ENCODE measurements around the gene ARPC3. TPM values are rescaled to one million over a fixed set of nuclear protein-coding genes. Genes with fewer than 3 reads are reported as not detected.
A peak's percentile ranks its signal among the peaks of the same experiment; 100 is the strongest.
"Not testable (repeated sequence)": the region's sequence is repeated elsewhere in the genome, so short reads cannot be mapped to it uniquely, and the experiment has no call there.

Gene ARPC3
- total RNA-seq, 1 experiment from 2014 or later: 302 TPM

DNA sequence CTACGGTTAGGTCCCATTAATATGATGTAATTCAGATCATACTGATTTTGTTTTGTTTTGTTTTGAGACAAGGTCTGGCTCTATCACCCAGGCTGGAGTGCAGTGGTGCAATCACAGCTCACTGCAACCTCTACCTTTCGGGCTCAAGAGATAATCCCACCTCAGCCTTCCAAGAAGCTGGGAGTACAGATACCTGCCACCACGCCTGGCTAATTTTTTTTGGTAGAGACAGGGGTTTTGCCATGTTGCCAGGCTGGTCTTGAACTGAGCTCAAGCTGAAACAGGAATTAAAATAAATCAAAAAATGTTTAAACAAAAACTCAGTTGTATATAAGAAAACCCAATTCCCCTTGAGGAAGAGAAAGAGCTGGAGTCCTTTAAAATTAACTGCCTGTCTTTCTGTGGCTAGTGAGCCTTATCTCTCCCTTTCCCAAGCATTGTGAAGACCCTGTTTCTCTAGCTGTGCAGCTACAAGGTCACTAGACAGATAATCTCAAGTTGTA, 28.9 kb downstream of the ARPC3 start:
- no peak overlapping the region for H3K4me3 Mint-ChIP-seq (ENCODE audit: unreplicated experiment)
- TF ChIP-seq CTCF (IDR thresholded peaks at IDR 0.05; ENCODE audit: insufficient read depth in 1 of 2, low read depth in 1 of 2, low read length in 1 of 2, severe bottlenecking in 1 of 2, unreplicated experiment in 1 of 2): no peak
- no peaks in the 10 kb centered on the region for H3K4me1 ChIP-seq
- no peaks in the 10 kb centered on the region for H3K9me3 Mint-ChIP-seq (ENCODE audit: unreplicated experiment)
- BruUV-seq (replicated peaks): no TSS peak
- no peak overlapping the region for H3K27ac Mint-ChIP-seq (ENCODE audit: unreplicated experiment)
- intact Hi-C loops (cut with micrococcal nuclease; ENCODE audit: unreplicated experiment): no loop called here
- H3K36me3 Mint-ChIP-seq (ENCODE audit: insufficient read depth, unreplicated experiment): peaks cover 8% of the 10 kb centered on the region
- H3K36me3 ChIP-seq (ENCODE audit: control insufficient read depth, insufficient read depth, low read length): no peaks in the 10 kb centered on the region
- no peaks in the 10 kb centered on the region for H3K9me3 ChIP-seq
- ChIA-PET CTCF (interaction anchor here (1.4 kb wide), 1 partner anchor 10 kb away, joined by 8 read pairs; no protein-coding TSS in a partner anchor), POLR2A (no interaction called here)
- no peak overlapping the region for H3K4me3 ChIP-seq (ENCODE audit: low read depth, low read length)
- H3K27me3 ChIP-seq (replicated peaks; ENCODE audit: control insufficient read depth, insufficient read depth, low read length): no peaks in the 10 kb centered on the region
- no peak for DNase-seq
- no peaks in the 10 kb centered on the region for H3K27me3 Mint-ChIP-seq (ENCODE audit: insufficient read depth, unreplicated experiment)
- peaks cover 5% of the 10 kb centered on the region for H3K4me1 Mint-ChIP-seq (ENCODE audit: low read depth, unreplicated experiment)

- H3K4me1 Mint-ChIP-seq (ENCODE audit: low read depth, unreplicated experiment); H3K4me3 ChIP-seq (ENCODE audit: low read depth, low read length); H3K9me3 Mint-ChIP-seq (ENCODE audit: unreplicated experiment); BruUV-seq (replicated peaks); H3K36me3 ChIP-seq (ENCODE audit: control insufficient read depth, insufficient read depth, low read length); H3K27me3 Mint-ChIP-seq (ENCODE audit: insufficient read depth, unreplicated experiment); POLR2A ChIA-PET; DNase-seq; H3K27me3 ChIP-seq (replicated peaks; ENCODE audit: control insufficient read depth, insufficient read depth, low read length); H3K4me1 ChIP-seq; intact Hi-C loops (cut with micrococcal nuclease; ENCODE audit: unreplicated experiment); H3K4me3 Mint-ChIP-seq (ENCODE audit: unreplicated experiment); H3K9me3 ChIP-seq; H3K27ac Mint-ChIP-seq (ENCODE audit: unreplicated experiment); H3K36me3 Mint-ChIP-seq (ENCODE audit: insufficient read depth, unreplicated experiment): not testable (repeated sequence)
- CTCF ChIA-PET: interaction anchor here (1.4 kb wide), 1 partner anchor 11 kb away, joined by 8 read pairs; no protein-coding TSS in a partner anchor
Observed at GRCh38 chr12:110420644-110421043, 29.5 kb downstream of the ARPC3 start.

DNA sequence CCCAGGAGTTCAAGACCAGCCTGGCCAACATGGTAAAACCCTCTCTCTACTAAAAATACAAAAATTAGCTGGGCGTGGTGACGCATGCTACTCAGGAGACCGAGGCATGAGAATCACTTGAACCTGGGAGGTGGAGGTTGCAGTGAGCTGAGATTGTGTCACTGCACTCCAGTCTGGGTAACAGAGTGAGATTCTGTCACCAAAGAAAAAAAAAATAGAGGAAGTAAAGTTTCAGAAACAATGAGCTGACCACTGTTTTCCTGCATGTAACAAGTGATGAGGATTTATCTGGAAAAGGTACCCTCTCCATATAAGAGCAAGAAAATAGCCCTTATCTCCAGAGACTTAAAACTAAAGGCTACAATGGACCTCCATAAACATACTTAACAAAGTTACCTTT, 33.0 kb downstream of the ARPC3 start:
- H3K4me3 Mint-ChIP-seq (ENCODE audit: unreplicated experiment): peak overlapping the region; percentile 60
- H3K27ac Mint-ChIP-seq (ENCODE audit: unreplicated experiment); intact Hi-C loops (cut with micrococcal nuclease; ENCODE audit: unreplicated experiment); H3K4me1 ChIP-seq; H3K4me3 ChIP-seq (ENCODE audit: low read depth, low read length); H3K27me3 Mint-ChIP-seq (ENCODE audit: insufficient read depth, unreplicated experiment); POLR2A ChIA-PET; H3K27me3 ChIP-seq (replicated peaks; ENCODE audit: control insufficient read depth, insufficient read depth, low read length); BruUV-seq (replicated peaks); H3K9me3 Mint-ChIP-seq (ENCODE audit: unreplicated experiment); H3K9me3 ChIP-seq; H3K36me3 Mint-ChIP-seq (ENCODE audit: insufficient read depth, unreplicated experiment); H3K36me3 ChIP-seq (ENCODE audit: control insufficient read depth, insufficient read depth, low read length); H3K4me1 Mint-ChIP-seq (ENCODE audit: low read depth, unreplicated experiment); DNase-seq: not testable (repeated sequence)
- CTCF ChIA-PET: interaction anchor here (2.8 kb wide), 1 partner anchor 14 kb away, joined by 15 read pairs; no protein-coding TSS in a partner anchor

DNA sequence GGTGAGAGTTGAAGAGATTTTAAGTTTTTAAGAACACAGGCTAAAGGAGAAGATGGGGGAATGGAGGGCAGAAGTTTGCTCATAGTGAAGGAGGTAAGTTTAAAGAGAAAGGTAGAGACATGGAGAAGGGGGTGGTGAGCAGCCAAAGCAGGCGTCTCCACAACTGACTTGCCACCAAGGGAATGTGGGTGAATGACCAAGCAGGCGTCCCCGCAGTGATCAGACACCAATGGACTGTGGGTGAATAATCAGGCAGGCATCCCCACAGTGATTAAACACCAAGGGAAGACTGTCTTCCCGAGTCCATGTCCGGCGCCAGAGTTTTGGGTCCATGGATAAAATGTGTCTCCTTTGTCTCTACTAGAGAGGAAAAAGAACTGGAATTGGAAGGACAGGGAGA, 40.1 kb downstream of the ARPC3 start:
- H3K36me3 Mint-ChIP-seq (ENCODE audit: insufficient read depth, unreplicated experiment); H3K4me1 Mint-ChIP-seq (ENCODE audit: low read depth, unreplicated experiment); POLR2A ChIA-PET; intact Hi-C loops (cut with micrococcal nuclease; ENCODE audit: unreplicated experiment); H3K36me3 ChIP-seq (ENCODE audit: control insufficient read depth, insufficient read depth, low read length); H3K9me3 Mint-ChIP-seq (ENCODE audit: unreplicated experiment); H3K27me3 ChIP-seq (replicated peaks; ENCODE audit: control insufficient read depth, insufficient read depth, low read length); H3K27me3 Mint-ChIP-seq (ENCODE audit: insufficient read depth, unreplicated experiment); H3K4me3 ChIP-seq (ENCODE audit: low read depth, low read length); H3K27ac Mint-ChIP-seq (ENCODE audit: unreplicated experiment); CTCF ChIA-PET; H3K4me1 ChIP-seq; BruUV-seq (replicated peaks); H3K9me3 ChIP-seq; H3K4me3 Mint-ChIP-seq (ENCODE audit: unreplicated experiment); DNase-seq: not testable (repeated sequence)

DNA sequence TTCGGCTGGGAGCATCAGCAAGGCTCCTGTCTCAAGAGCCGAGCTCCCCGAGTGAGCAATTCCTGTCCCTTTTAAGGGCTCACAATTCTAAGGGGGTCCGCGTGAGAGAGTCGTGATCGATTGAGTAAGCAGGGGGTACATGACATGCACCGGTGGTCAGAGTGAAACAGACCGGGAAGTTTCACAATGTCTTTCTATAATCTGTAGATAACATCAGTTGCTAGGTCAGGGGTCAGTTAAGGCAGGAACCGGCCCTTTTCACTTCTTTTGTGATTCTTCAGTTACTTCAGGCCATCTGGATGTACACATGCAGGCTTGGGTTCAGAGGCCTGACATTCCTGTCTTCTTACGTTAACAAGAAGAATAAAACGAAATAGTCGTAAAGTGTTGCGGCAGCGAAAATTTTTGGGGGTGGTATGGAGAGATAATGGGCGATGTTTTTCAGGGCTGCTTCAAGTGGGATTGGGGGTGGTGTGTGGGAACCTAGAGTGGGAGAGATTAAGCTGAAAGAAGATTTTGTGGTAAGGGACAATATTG, 44.9 kb downstream of the ARPC3 start:
- CTCF ChIA-PET; H3K27ac Mint-ChIP-seq (ENCODE audit: unreplicated experiment); H3K4me1 Mint-ChIP-seq (ENCODE audit: low read depth, unreplicated experiment); BruUV-seq (replicated peaks); intact Hi-C loops (cut with micrococcal nuclease; ENCODE audit: unreplicated experiment); H3K27me3 Mint-ChIP-seq (ENCODE audit: insufficient read depth, unreplicated experiment); POLR2A ChIA-PET; H3K36me3 ChIP-seq (ENCODE audit: control insufficient read depth, insufficient read depth, low read length); H3K4me3 ChIP-seq (ENCODE audit: low read depth, low read length); H3K4me3 Mint-ChIP-seq (ENCODE audit: unreplicated experiment); H3K9me3 Mint-ChIP-seq (ENCODE audit: unreplicated experiment); DNase-seq; H3K27me3 ChIP-seq (replicated peaks; ENCODE audit: control insufficient read depth, insufficient read depth, low read length); H3K4me1 ChIP-seq; H3K9me3 ChIP-seq: not testable (repeated sequence)
- peaks cover 16% of the 10 kb centered on the region for H3K36me3 Mint-ChIP-seq (ENCODE audit: insufficient read depth, unreplicated experiment)
